Panc1 (cell line): ENCODE measurements around the gene NHEJ1.

Experiments
- POLR2AphosphoS5 ChIP-seq: IDR thresholded peaks from 2 replicates; pipeline ENCODE4 v1.6.1; 2012; ENCODE audit warnings: mild to moderate bottlenecking, low read depth, low read length, moderate library complexity
- TF ChIP-seq, protein P1 (sequence below): fragments of 450-650 bp; IDR thresholded peaks from 2 replicates; pipeline ENCODE4 v1.5.1; 2017; ENCODE audit warnings: mild to moderate bottlenecking

DNA sequence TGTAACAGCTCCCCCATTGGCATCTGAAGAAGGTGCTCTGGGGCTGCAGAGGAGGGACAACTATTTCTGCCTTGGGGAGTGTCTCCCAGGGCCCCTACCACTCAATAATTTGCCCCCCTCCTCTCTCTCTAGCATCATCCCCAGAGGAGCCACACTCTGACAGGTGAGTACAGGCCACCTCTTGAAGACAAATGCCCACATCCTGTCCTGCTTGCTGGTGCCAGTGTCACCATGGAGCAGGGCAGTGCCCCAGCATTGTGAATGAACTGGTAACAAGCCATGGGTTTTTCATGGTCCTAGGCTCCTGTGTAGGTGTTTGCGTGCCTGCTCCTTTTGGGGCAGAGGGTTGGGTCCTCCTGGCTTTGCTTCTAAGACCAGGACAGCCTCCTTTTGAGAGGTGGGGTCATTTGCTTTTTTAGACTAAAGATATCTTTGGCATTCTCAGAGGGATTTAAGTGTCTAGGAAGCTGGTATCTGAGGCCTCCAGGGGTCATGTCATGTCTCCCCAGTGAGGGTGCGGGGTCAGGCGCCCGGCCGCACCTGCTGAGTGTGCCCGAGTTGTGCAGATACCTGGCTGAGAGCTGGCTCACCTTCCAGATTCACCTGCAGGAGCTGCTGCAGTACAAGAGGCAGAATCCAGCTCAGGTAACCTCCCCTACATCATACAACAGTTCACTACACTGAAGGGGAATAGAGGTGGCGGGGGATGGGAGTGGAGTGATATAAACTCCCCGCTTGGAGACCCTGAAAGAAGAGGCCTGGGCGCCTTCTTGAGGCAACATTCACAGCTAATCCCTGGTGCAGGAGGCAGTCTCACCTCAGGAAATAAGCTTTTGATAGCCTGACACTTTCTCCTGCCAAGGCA, 19.2 kb upstream of the NHEJ1 start:
- TF ChIP-seq, protein P1, sequence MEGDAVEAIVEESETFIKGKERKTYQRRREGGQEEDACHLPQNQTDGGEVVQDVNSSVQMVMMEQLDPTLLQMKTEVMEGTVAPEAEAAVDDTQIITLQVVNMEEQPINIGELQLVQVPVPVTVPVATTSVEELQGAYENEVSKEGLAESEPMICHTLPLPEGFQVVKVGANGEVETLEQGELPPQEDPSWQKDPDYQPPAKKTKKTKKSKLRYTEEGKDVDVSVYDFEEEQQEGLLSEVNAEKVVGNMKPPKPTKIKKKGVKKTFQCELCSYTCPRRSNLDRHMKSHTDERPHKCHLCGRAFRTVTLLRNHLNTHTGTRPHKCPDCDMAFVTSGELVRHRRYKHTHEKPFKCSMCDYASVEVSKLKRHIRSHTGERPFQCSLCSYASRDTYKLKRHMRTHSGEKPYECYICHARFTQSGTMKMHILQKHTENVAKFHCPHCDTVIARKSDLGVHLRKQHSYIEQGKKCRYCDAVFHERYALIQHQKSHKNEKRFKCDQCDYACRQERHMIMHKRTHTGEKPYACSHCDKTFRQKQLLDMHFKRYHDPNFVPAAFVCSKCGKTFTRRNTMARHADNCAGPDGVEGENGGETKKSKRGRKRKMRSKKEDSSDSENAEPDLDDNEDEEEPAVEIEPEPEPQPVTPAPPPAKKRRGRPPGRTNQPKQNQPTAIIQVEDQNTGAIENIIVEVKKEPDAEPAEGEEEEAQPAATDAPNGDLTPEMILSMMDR, result no peak
- no peak for TF ChIP-seq POLR2AphosphoS5
